ENCODE measurements around the gene PHF21A. TPM values are rescaled to one million over a fixed set of nuclear protein-coding genes. Genes with fewer than 3 reads are reported as not detected.
A peak's percentile ranks its signal among the peaks of the same experiment; 100 is the strongest.

PHF21A gene
- total RNA-seq, 2 experiments from 2014 or later, result 23.1 to 56.1 TPM

- Histone ChIP-seq H3K4me3 (ENCODE audit: low read depth, low read length, poor library complexity, severe bottlenecking) (no peak overlapping the region), H3K27ac (ENCODE audit: low read depth, low read length, poor library complexity, severe bottlenecking) (no peak overlapping the region), H3K4me1 (ENCODE audit: insufficient read depth, low read length, poor library complexity, severe bottlenecking) (no peaks in the 10 kb centered on the region), H3K36me3 (ENCODE audit: insufficient read depth, low read length) (peaks cover 37% of the 10 kb centered on the region), H3K79me2 (ENCODE audit: insufficient read depth, low read depth, low read length) (no peaks in the 10 kb centered on the region), H4K20me1 (ENCODE audit: insufficient read depth, low read length) (no peaks in the 10 kb centered on the region), H3K4me2 (ENCODE audit: low read length) (no peak overlapping the region), H2AFZ (ENCODE audit: low read length) (no peak overlapping the region), H3K9me2 (ENCODE audit: insufficient read depth, low read length) (no peaks in the 10 kb centered on the region), H3K9me3 (ENCODE audit: low read length) (no peaks in the 10 kb centered on the region)
- no TSS peak for BruUV-seq (replicated peaks)
- intact Hi-C loops (cut with micrococcal nuclease; ENCODE audit: unreplicated experiment), result no loop called here
- TF ChIP-seq EZH2phosphoT487 (IDR thresholded peaks at IDR 0.05; ENCODE audit: borderline replicate concordance, low read depth, low read length), result no peak
- no peak for TF ChIP-seq CTCF (conservative IDR thresholded peaks at IDR 0.05; ENCODE audit: low read length)
- ChIA-PET CTCF (ENCODE audit: unreplicated experiment) (no interaction called here), POLR2A (interaction anchor here (0.6 kb wide), 1 partner anchor 597 kb away, joined by 4 read pairs; no protein-coding TSS in a partner anchor)
- no peak for DNase-seq (ENCODE audit: low spot score)
These were observed 41.6 kb downstream of the PHF21A start for GRCh38 chr11:46079662-46080061.

- no TSS peak for BruUV-seq (replicated peaks)
These were observed 45.3 kb downstream of the PHF21A start for GRCh38 chr11:46075928-46076327.

More at GRCh38 chr11:46075928-46076327, 45.3 kb downstream of the PHF21A start:
- no peak for DNase-seq (ENCODE audit: low spot score)
- H3K4me3 ChIP-seq (ENCODE audit: low read depth, low read length, poor library complexity, severe bottlenecking), result no peak overlapping the region
- no peaks in the 10 kb centered on the region for H3K4me1 ChIP-seq (ENCODE audit: insufficient read depth, low read length, poor library complexity, severe bottlenecking)
- H3K4me2 ChIP-seq (ENCODE audit: low read length), result no peak overlapping the region
- no peaks in the 10 kb centered on the region for H3K9me3 ChIP-seq (ENCODE audit: low read length)
- ChIA-PET CTCF (ENCODE audit: unreplicated experiment) (no interaction called here), POLR2A (interaction anchor here (0.6 to 1.4 kb wide), 3 partner anchors 19 to 75 kb away, joined by 3 to 6 read pairs (median 4); no protein-coding TSS in a partner anchor)
- no peaks in the 10 kb centered on the region for H3K79me2 ChIP-seq (ENCODE audit: insufficient read depth, low read depth, low read length)
- peaks cover 30% of the 10 kb centered on the region for H3K36me3 ChIP-seq (ENCODE audit: insufficient read depth, low read length)
- no peak overlapping the region for H2AFZ ChIP-seq (ENCODE audit: low read length)
- TF ChIP-seq CTCF (conservative IDR thresholded peaks at IDR 0.05; ENCODE audit: low read length) (0 out of 2 replicates have a peak, but pooled peaks have one; percentile 36), EZH2phosphoT487 (IDR thresholded peaks at IDR 0.05; ENCODE audit: borderline replicate concordance, low read depth, low read length) (no peak)
- intact Hi-C loops (cut with micrococcal nuclease; ENCODE audit: unreplicated experiment), result no loop called here
- no peaks in the 10 kb centered on the region for H3K9me2 ChIP-seq (ENCODE audit: insufficient read depth, low read length)
- no peaks in the 10 kb centered on the region for H4K20me1 ChIP-seq (ENCODE audit: insufficient read depth, low read length)
- H3K27ac ChIP-seq (ENCODE audit: low read depth, low read length, poor library complexity, severe bottlenecking), result no peak overlapping the region
